GM21526 (cell line): Measurements from ENCODE around the gene ZBTB20.

Source experiments
- ATAC-seq: cut with Tn5 transposase; IDR thresholded peaks from one replicate; pipeline ENCODE4 v1.9.1; 2021; ENCODE audit warnings: moderate library complexity; ENCODE audit not compliant: unreplicated experiment, low FRiP score

The ZBTB20 gene

GRCh38 chr3:114739627-114740026 lies 407.5 kb downstream of the ZBTB20 start:
- no peak for ATAC-seq

DNA sequence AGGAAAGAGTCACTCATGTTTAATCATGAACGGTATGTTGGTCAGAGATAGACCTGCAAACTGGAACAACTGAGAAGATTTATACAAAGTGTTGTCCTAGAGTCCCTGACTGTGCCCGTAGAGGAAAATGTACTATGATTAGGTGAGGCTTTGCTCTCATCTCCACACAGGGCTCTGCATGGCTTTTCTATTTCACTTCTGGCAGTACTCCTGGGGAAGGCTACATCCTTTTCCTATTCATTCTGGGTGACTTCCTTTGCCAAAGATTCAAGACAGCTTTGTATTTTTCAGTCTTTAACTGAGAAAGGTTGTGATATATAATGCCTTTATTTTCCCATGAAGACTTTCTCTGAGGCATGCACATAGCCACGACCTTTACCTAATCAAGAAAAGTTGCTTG lies 414.7 kb downstream of the ZBTB20 start:
- no peak for ATAC-seq

DNA sequence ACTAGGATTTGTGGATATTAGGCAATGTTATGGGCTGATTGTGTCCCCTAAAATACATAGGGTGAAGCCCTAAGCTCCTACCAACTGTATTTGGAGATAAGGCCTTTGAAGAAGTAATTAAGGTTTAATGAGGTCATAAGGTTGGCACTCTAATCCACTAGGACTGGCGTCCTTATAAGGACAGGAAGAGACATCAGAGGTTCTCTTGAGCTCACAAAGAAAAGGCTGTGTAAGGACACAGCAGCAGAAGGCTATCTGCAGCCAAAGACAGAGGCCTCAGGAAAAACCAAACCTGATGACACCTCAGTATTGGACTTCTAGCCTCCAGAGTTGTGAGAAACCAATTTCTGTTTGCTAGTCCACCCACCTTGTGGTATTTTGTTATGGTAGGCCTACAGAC lies 416.7 kb downstream of the ZBTB20 start:
- no peak for ATAC-seq

DNA sequence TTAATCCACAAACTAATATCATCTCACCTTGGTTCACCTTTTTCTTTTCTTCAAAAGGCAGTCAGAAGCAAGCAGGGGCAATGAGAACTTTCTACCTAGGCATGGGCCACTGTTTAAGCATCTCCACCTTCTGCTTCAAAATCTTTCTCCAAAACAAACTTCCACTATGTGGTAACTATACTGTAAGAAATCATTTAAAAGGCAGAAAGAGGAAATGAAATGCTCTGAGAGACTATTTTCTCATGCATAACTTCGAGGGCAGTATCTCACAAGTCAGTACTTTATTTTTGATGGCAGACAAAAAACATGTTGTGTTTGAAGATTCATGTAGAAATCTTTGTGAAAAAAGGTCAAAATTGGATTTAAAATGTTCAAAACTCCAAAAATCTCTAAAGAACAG lies 419.7 kb downstream of the ZBTB20 start:
- peak; percentile 72 for ATAC-seq

- no peak for ATAC-seq
These were observed 421.1 kb downstream of the ZBTB20 start for GRCh38 chr3:114725966-114726365.

- no peak for ATAC-seq
These were observed 424.6 kb downstream of the ZBTB20 start for GRCh38 chr3:114722530-114722929.

DNA sequence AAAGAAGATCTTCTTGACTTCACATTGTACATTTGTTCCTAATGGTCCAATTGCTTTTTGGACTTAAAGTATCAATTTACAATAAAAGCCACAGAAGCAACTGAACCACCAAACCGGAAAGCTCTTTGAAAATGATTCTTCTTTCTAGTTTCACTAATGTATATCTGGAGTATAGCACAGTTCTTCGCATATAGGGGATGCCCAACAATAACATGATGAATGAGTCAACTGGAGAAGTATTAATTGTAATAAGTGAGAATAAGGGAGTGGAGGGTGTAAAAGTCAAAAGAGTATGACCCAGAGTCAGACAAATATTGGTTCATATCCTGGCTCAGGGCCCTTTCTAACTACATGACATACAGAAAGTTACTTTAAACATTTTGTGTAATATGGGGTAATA lies 425.2 kb downstream of the ZBTB20 start:
- ATAC-seq, result peak; percentile 83

- ATAC-seq, result no peak
These were observed 425.9 kb downstream of the ZBTB20 start for GRCh38 chr3:114721209-114721608.

DNA sequence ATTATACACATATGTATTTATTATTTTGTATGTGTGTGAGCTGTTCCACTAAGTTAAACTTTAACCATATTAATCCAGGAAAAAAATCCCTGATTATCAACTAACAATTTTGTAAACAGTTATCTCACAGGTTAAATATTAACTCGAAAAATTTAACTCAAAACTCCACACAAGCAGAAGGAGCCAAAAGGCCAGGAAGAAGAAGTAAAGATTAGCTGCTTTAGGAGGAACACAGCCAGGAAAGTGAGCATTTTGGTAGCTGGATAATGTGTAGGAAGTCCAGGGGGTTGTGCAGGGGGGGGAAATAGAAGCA lies 428.2 kb downstream of the ZBTB20 start:
- ATAC-seq, result no peak

DNA sequence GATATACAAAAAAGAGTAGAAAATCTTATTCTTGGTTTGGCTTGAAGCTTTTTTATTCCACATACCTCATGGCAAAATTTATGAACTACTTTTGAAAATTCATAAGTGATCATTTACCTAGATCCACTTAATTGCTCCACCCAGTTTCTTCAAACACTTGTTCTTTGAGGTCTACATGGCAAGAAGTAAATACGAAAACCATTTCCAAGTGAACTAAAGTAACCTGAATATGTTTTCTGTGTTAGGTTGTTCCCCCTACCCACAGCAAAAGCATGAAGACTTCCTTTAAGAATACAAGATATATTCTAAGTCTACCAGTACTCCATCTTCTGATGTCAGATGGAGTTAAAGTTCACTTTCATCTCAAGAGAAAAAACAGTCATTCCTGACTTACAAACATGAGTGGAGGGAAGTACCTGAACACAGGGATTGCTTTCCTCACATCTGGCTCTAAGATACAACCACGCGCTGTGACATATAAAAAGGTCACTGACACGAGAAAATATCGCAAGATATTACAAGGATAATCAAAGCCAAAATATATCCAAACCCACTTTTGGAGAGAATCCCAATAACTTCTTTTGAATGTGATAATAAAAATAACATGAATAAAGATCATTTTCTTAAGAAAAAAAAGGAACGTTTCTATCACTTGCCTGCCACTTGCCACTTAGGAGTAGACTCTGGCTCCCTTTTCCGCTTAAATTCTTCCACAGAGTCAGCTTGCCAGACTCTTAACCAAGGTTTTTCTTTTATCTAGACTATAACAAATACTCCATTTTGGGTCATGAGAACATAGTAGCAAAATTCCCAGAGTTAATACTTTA lies 428.8 kb downstream of the ZBTB20 start:
- no peak for ATAC-seq

DNA sequence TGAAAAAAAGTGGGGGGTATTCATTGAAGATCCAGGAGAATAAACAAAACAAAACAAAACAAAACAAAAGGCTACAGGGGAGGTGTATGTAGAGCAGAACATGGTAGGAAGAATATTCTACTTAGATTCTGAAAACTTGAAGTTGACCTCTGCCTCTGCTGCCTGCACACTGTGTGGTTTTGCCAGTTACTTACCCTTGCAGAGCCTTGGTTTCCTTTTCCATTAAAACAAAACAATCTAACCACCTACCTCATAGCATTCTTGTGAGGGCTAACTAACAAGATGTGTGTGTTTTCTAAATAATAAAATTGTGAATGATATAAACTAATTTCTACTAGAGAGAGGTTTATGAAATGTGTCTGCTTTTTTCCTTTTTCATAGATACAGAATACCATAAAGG lies 430.2 kb downstream of the ZBTB20 start:
- no peak for ATAC-seq

DNA sequence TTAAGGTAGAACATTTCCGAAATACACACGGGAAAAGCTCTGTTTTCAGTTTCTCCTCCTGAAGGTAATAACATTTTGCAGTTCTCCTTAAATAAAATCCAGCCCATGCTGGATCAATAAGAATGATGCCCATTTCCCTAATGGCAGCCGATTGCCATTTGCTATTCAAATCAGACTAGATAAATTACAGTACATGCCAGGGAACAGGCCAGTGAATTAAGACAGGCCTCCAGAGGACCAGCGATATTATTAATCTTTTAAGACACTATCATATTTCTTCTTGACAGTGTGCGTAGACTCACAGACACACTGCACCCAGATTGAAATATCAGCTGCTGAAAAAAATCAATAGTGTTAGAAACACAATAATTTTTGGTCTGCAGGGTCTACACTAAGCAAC lies 431.0 kb downstream of the ZBTB20 start:
- no peak for ATAC-seq

GRCh38 chr3:114714957-114715460 lies 432.1 kb downstream of the ZBTB20 start:
- ATAC-seq, result no peak

GRCh38 chr3:114714237-114714636 lies 432.9 kb downstream of the ZBTB20 start:
- no peak for ATAC-seq

GRCh38 chr3:114712728-114713492 lies 434.2 kb downstream of the ZBTB20 start:
- no peak for ATAC-seq

- ATAC-seq, result no peak
These were observed 435.7 kb downstream of the ZBTB20 start for GRCh38 chr3:114711321-114711886.

DNA sequence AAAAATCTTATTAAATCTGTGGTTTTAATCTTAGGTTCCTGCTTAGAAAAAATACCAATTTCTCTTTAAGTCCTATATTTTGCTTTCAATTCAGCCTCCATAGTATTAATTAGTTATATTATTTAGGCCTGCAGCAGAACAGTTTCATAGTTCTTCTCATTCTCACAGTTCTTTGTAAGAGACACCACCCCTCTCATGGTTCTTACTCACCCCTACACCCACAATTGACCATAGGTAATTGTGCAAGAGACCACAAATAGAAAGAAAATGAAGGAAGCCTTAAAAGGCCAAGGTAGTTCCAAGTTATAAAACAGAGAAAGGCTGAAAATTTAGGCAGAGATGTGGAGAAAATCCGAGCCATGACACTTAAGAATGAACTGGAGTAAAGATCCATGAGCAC lies 438.0 kb downstream of the ZBTB20 start:
- no peak for ATAC-seq

- ATAC-seq, result no peak
These were observed 439.7 kb downstream of the ZBTB20 start for GRCh38 chr3:114707252-114707860.

DNA sequence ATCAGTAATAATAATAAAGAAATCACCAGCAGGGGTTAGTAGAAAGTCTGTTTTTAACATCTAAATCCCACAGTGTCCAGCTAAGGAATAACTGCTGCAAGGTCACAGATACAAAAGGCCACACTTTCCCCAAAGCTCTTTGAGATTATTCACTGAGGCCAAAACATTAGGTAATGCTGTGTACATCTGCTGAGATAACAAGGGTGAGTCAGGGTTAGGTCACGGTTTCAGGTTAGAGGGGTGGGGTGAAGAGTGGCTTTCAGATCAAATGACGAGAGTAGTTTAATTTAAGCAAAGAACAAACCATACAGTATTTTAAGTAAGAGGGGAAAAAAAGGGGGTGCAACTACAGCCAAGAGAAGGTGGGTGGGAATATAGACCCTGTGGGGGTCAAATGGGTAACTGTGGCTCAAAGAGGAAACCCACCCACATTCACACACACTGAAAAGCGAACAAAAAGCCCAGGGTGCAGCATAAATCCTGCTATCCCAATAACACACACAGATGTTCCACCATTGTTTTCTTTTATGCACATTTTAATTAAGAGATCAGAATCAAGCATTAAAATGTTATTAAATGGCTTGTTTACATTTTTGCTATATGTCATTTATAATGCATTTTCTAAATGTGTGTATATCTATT lies 440.4 kb downstream of the ZBTB20 start:
- ATAC-seq, result peak; percentile 80

DNA sequence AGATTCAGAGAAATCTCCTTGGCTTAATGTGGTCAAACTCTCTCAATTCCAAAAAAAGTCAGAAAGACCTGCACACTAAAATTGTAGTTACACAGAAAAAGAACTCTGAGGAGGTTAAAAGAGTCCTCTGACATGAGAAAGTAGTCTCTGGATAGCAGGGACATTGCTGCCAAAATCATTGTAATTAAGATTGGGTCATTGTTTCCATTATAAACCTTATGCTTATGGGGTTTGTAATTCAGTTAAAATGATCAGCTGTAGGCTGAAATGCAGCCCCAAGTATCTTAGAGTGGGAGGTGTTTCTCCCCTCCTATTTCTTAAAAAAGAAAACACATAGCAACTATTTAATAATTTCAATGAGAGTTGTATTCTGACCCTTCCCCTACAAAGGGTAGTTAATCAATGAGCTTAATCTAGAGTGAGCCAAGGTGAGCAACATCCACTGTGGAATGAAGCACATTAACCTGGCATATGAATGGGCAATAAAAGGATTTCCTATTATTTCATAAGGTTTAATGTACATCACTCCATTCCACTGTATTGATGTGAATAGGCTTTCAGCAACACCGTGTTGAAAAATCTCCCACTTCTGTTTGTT lies 446.4 kb downstream of the ZBTB20 start:
- no peak for ATAC-seq
